Gastrocnemius medialis (tissue), 4 donors: ENCODE results near the gene UBR4. TPM values are rescaled to one million over a fixed set of nuclear protein-coding genes. Genes with fewer than 3 reads are reported as not detected.

ENCODE experiments used
- ATAC-seq, 2 donors: fragments of 150-250 bp; one replicate each; pipeline ENCODE4 v1.9.1; 2016
- DNase-seq, 2 donors: peaks; one replicate each; pipeline ENCODE4 v3.0.0-alpha.2; 2019
- H3K27ac ChIP-seq, 4 donors: fragments of 200-600 bp; sonication (generic); 1 replicate in 1 of 4; 2 replicates in 3 of 4; pipeline ENCODE4 v1.5.1; 2016 to 2018; ENCODE audit warnings: mild to moderate bottlenecking in 2 of 4, moderate library complexity in 1 of 4
- H3K27me3 ChIP-seq, 3 donors: fragments of 200-600 bp; sonication (generic) in 2 of 3; 1 replicate in 1 of 3; 2 replicates in 2 of 3; pipeline versions ENCODE4 v1.5.1 to v1.6.0; 2016 to 2019; ENCODE audit warnings: mild to moderate bottlenecking in 1 of 3, moderate library complexity in 1 of 3
- H3K36me3 ChIP-seq, 2 donors: fragments of 200-600 bp; sonication (generic) in 1 of 2; one replicate each; pipeline ENCODE4 v1.5.1; 2017 to 2018
- H3K4me1 ChIP-seq, 2 donors: fragments of 200-600 bp; sonication (generic) in 1 of 2; one replicate each; pipeline ENCODE4 v1.5.1; 2016 to 2017; ENCODE audit warnings: mild to moderate bottlenecking in 2 of 2
- H3K4me3 ChIP-seq, 4 donors: fragments of 200-600 bp; sonication (generic) in 3 of 4; 1 replicate in 1 of 4; 2 replicates in 3 of 4; pipeline ENCODE4 v1.5.1; 2016 to 2019; ENCODE audit warnings: mild to moderate bottlenecking in 2 of 4
- H3K9me3 ChIP-seq, 3 donors: fragments of 200-600 bp; sonication (generic) in 2 of 3; 1 replicate in 1 of 3; 2 replicates in 2 of 3; pipeline ENCODE4 v1.5.1; 2016 to 2019
- CTCF ChIP-seq, 5 experiments: fragments of 450-650 bp in 3 of 5; fragments of 200-600 bp in 2 of 5; sonication (generic) in 2 of 5; IDR thresholded peaks in 4 of 5; conservative IDR thresholded peaks in 1 of 5; 1 replicate in 4 of 5; 2 replicates in 1 of 5; pipeline ENCODE4 v1.5.1; 2016 to 2019; ENCODE audit warnings: antibody characterized with exemption in 5 of 5, mild to moderate bottlenecking in 3 of 5, moderate library complexity in 3 of 5
- POLR2A ChIP-seq, 2 donors: fragments of 450-650 bp; IDR thresholded peaks; one replicate each; pipeline ENCODE4 v1.6.1; 2017; ENCODE audit warnings: antibody characterized with exemption in 2 of 2, mild to moderate bottlenecking in 2 of 2, moderate library complexity in 2 of 2
- in situ Hi-C, 4 donors: fragments of 200-750 bp; cut with MboI; loops; one replicate each; pipeline versions ENCODE4 v1.15.0 to v1.8.0; 2017; ENCODE audit warnings: low sequenced_read_pairs in 4 of 4
- intact Hi-C: fragments of 100-400 bp; cut with DNase I; formaldehyde crosslinking; loops from one replicate; pipeline ENCODE4 v1.15.1; 2023; ENCODE audit warnings: low total_unique reads
- total RNA-seq, 4 donors: library from RNA; depleted of rRNA; stranded (reverse); fragments of >200 nt; gene quantifications; one replicate each; pipeline versions ENCODE4 v1.1.0 to v1.2.3, GENCODE V29; 2016

Gene UBR4
- total RNA-seq, 4 donors from 2014 or later: 156 to 293 (median 197) TPM

GRCh38 chr1:19197845-19198244, 12.2 kb downstream of the UBR4 start:
- in situ Hi-C loops: no loop called here
- H3K9me3 ChIP-seq: no peaks in the 10 kb centered on the region
- TF ChIP-seq CTCF (IDR thresholded peaks at IDR 0.05 in 4 of 5, conservative IDR thresholded peaks at IDR 0.05 in 1 of 5): no peak
- TF ChIP-seq POLR2A (IDR thresholded peaks at IDR 0.05): no peak
- H3K27me3 ChIP-seq: no peaks in the 10 kb centered on the region
- peaks cover 8% of the 10 kb centered on the region in 2 donors for H3K4me1 ChIP-seq
- H3K27ac ChIP-seq: no peak overlapping the region
- intact Hi-C loops: no loop called here
- DNase-seq (no peak), ATAC-seq (no peak)
- H3K36me3 ChIP-seq: peaks cover 0 to 75% of the 10 kb centered on the region in 2 donors
- H3K4me3 ChIP-seq: no peak overlapping the region

- Histone ChIP-seq H3K27ac (no peak overlapping the region), H3K36me3 (peaks cover 2 to 90% of the 10 kb centered on the region in 2 donors), H3K27me3 (no peaks in the 10 kb centered on the region), H3K4me1 (no peaks in the 10 kb centered on the region), H3K9me3 (no peaks in the 10 kb centered on the region), H3K4me3 (no peak overlapping the region)
- DNase-seq (no peak), ATAC-seq (no peak)
- intact Hi-C loops: no loop called here
- TF ChIP-seq CTCF (IDR thresholded peaks at IDR 0.05 in 4 of 5, conservative IDR thresholded peaks at IDR 0.05 in 1 of 5): no peak
- no peak for TF ChIP-seq POLR2A (IDR thresholded peaks at IDR 0.05)
- in situ Hi-C loops: no loop called here
These were observed 13.7 kb downstream of the UBR4 start for GRCh38 chr1:19196331-19196730.

- in situ Hi-C loops: no loop called here
These were observed 17.1 kb downstream of the UBR4 start for GRCh38 chr1:19193004-19193403.

GRCh38 chr1:19191811-19192210, 18.3 kb downstream of the UBR4 start:
- H3K36me3 ChIP-seq: peaks cover 6 to 95% of the 10 kb centered on the region in 2 donors
- TF ChIP-seq CTCF (IDR thresholded peaks at IDR 0.05 in 4 of 5, conservative IDR thresholded peaks at IDR 0.05 in 1 of 5): no peak
- TF ChIP-seq POLR2A (IDR thresholded peaks at IDR 0.05): no peak
- in situ Hi-C loops: no loop called here
- intact Hi-C loops: no loop called here
- no peaks in the 10 kb centered on the region for H3K4me1 ChIP-seq
- H3K4me3 ChIP-seq: no peak overlapping the region
- no peak overlapping the region for H3K27ac ChIP-seq
- H3K9me3 ChIP-seq: no peaks in the 10 kb centered on the region
- no peak for DNase-seq
- no peak for ATAC-seq
- no peaks in the 10 kb centered on the region for H3K27me3 ChIP-seq

More at GRCh38 chr1:19193004-19193403, 17.1 kb downstream of the UBR4 start:
- DNase-seq (no peak), ATAC-seq (no peak)
- Histone ChIP-seq H3K4me1 (no peaks in the 10 kb centered on the region), H3K27ac (no peak overlapping the region), H3K9me3 (no peaks in the 10 kb centered on the region), H3K4me3 (no peak overlapping the region), H3K36me3 (peaks cover 2 to 97% of the 10 kb centered on the region in 2 donors), H3K27me3 (no peaks in the 10 kb centered on the region)
- intact Hi-C loops: no loop called here
- TF ChIP-seq POLR2A (IDR thresholded peaks at IDR 0.05): no peak
- TF ChIP-seq CTCF (IDR thresholded peaks at IDR 0.05 in 4 of 5, conservative IDR thresholded peaks at IDR 0.05 in 1 of 5): no peak

GRCh38 chr1:19190468-19190867, 19.6 kb downstream of the UBR4 start:
- H3K4me1 ChIP-seq: no peaks in the 10 kb centered on the region
- in situ Hi-C loops (no loop called here), intact Hi-C loops (no loop called here)
- no peak overlapping the region for H3K27ac ChIP-seq
- H3K36me3 ChIP-seq: peaks cover 9 to 95% of the 10 kb centered on the region in 2 donors
- ATAC-seq (no peak), DNase-seq (no peak)
- no peak overlapping the region for H3K4me3 ChIP-seq
- no peaks in the 10 kb centered on the region for H3K9me3 ChIP-seq
- H3K27me3 ChIP-seq: no peaks in the 10 kb centered on the region
- TF ChIP-seq POLR2A (IDR thresholded peaks at IDR 0.05) (no peak), CTCF (IDR thresholded peaks at IDR 0.05 in 4 of 5, conservative IDR thresholded peaks at IDR 0.05 in 1 of 5) (no peak)
